Body of pancreas (tissue), 4 donors: Measurements from ENCODE around the gene FHOD3. TPM values are rescaled to one million over a fixed set of nuclear protein-coding genes. Genes with fewer than 3 reads are reported as not detected.

Experiments
- ATAC-seq: fragments of 150-250 bp; one replicate; pipeline ENCODE4 v1.9.1; 2016
- DNase-seq, 4 donors: peaks; one replicate each; pipeline ENCODE4 v3.0.0-alpha.2; 2019
- H3K27ac ChIP-seq, 4 donors: fragments of 200-600 bp; sonication (generic); 1 replicate in 3 of 4; 2 replicates in 1 of 4; pipeline versions ENCODE4 v1.5.1 to v1.6.1; 2016 to 2019; ENCODE audit warnings: mild to moderate bottlenecking in 1 of 4, mixed read lengths in 1 of 4, moderate library complexity in 1 of 4
- H3K27me3 ChIP-seq, 2 donors: fragments of 200-600 bp; sonication (generic); one replicate each; pipeline ENCODE4 v1.6.0; 2016; ENCODE audit warnings: mild to moderate bottlenecking in 1 of 2
- H3K36me3 ChIP-seq, 2 donors: fragments of 200-600 bp; sonication (generic); replicated peaks in 1 of 2; 2 replicates each; pipeline ENCODE4 v1.5.1; 2016; ENCODE audit warnings: low read depth in 2 of 2; ENCODE audit not compliant: insufficient read depth in 1 of 2
- H3K4me1 ChIP-seq: fragments of 200-600 bp; sonication (generic); one replicate; pipeline ENCODE4 v1.6.0; 2016
- H3K4me3 ChIP-seq, 2 donors: fragments of 200-600 bp; sonication (generic); 1 replicate in 1 of 2; 2 replicates in 1 of 2; pipeline ENCODE4 v1.5.1; 2016 to 2019
- H3K9me3 ChIP-seq, 3 donors: fragments of 200-600 bp; sonication (generic); 1 replicate in 2 of 3; 2 replicates in 1 of 3; pipeline ENCODE4 v1.5.1; 2016
- CTCF ChIP-seq, 7 experiments: fragments of 450-650 bp in 4 of 7; fragments of 200-600 bp in 3 of 7; sonication (generic) in 3 of 7; IDR thresholded peaks; one replicate each; pipeline ENCODE4 v1.5.1; 2016 to 2019; ENCODE audit warnings: antibody characterized with exemption in 7 of 7
- POLR2A ChIP-seq, 3 donors: fragments of 450-650 bp; IDR thresholded peaks; one replicate each; pipeline ENCODE4 v1.6.1; 2016; ENCODE audit warnings: antibody characterized with exemption in 3 of 3, mild to moderate bottlenecking in 2 of 3
- WGBS, 2 donors: methylation state at CpG; one replicate each; pipeline ENCODE4 v1.1.5; 2017; 5-methylcytosine and 5-hydroxymethylcytosine counted together
- intact Hi-C: fragments of 100-400 bp; cut with DNase I; formaldehyde crosslinking; loops from one replicate; pipeline ENCODE4 v1.15.1; 2023
- total RNA-seq, 2 donors: library from RNA; depleted of rRNA; stranded (reverse); fragments of >200 nt; gene quantifications; one replicate each; pipeline ENCODE4 v1.1.0, GENCODE V29; 2016

Gene FHOD3
- total RNA-seq, 2 donors from 2014 or later, result 0.52 to 2.0 TPM

GRCh38 chr18:36688020-36688965 is 390.8 kb downstream of the FHOD3 start:
- no peaks in the 10 kb centered on the region for H3K4me1 ChIP-seq
- intact Hi-C loops, result no loop called here
- no peaks in the 10 kb centered on the region for H3K9me3 ChIP-seq
- no peak overlapping the region for H3K27ac ChIP-seq
- TF ChIP-seq CTCF (IDR thresholded peaks at IDR 0.05), result peak; percentile 72 to 88 (median 77)
- no peak for TF ChIP-seq POLR2A (IDR thresholded peaks at IDR 0.05)
- H3K4me3 ChIP-seq, result no peak overlapping the region
- H3K27me3 ChIP-seq, result no peaks in the 10 kb centered on the region
- no peaks in the 10 kb centered on the region for H3K36me3 ChIP-seq
- DNase-seq (peak; percentile 63 to 78 (median 68)), ATAC-seq (peak; percentile 52)
- 58 to 60% methylated on average over 3 of the region's 3 CpGs for WGBS, 2 donors

GRCh38 chr18:36692371-36692770 is 394.9 kb downstream of the FHOD3 start:
- ATAC-seq (no peak), DNase-seq (no peak)
- Histone ChIP-seq H3K27ac (no peak overlapping the region), H3K4me3 (no peak overlapping the region), H3K4me1 (no peaks in the 10 kb centered on the region), H3K36me3 (no peaks in the 10 kb centered on the region), H3K27me3 (no peaks in the 10 kb centered on the region), H3K9me3 (no peaks in the 10 kb centered on the region)
- TF ChIP-seq POLR2A (IDR thresholded peaks at IDR 0.05) (no peak), CTCF (IDR thresholded peaks at IDR 0.05) (no peak)
- WGBS, 2 donors, result 68 to 84% methylated on average over 2 of the region's 2 CpGs
- intact Hi-C loops, result loop anchor here (5.0 kb wide), 1 partner anchor 115 kb away; no protein-coding TSS in a partner anchor

- intact Hi-C loops, result loop anchor here (5.0 kb wide), 1 partner anchor 114 kb away; no protein-coding TSS in a partner anchor
- Histone ChIP-seq H3K36me3 (no peaks in the 10 kb centered on the region), H3K4me1 (no peaks in the 10 kb centered on the region), H3K9me3 (no peaks in the 10 kb centered on the region), H3K27ac (no peak overlapping the region), H3K27me3 (no peaks in the 10 kb centered on the region), H3K4me3 (no peak overlapping the region)
- 65 to 77% methylated on average over 9 of the region's 9 CpGs for WGBS, 2 donors
- TF ChIP-seq POLR2A (IDR thresholded peaks at IDR 0.05), result no peak
- no peak for TF ChIP-seq CTCF (IDR thresholded peaks at IDR 0.05)
- ATAC-seq (no peak), DNase-seq (no peak)
Measured at GRCh38 chr18:36692921-36693332, 395.4 kb downstream of the FHOD3 start.

GRCh38 chr18:36693931-36694620 is 396.6 kb downstream of the FHOD3 start:
- Histone ChIP-seq H3K27me3 (no peaks in the 10 kb centered on the region), H3K4me1 (no peaks in the 10 kb centered on the region), H3K27ac (no peak overlapping the region), H3K9me3 (no peaks in the 10 kb centered on the region), H3K36me3 (no peaks in the 10 kb centered on the region), H3K4me3 (no peak overlapping the region)
- DNase-seq (peak in 1 of 4 donors; percentile 12), ATAC-seq (no peak)
- intact Hi-C loops, result loop anchor here (5.0 kb wide), 1 partner anchor 113 kb away; no protein-coding TSS in a partner anchor
- TF ChIP-seq POLR2A (IDR thresholded peaks at IDR 0.05) (no peak), CTCF (IDR thresholded peaks at IDR 0.05) (no peak)
- 69 to 75% methylated on average over 15 of the region's 15 CpGs for WGBS, 2 donors
